ENCODE measurements around the gene GFRA3.
"Not testable (repeated sequence)": the region's sequence is repeated elsewhere in the genome, so short reads cannot be mapped to it uniquely, and the experiment has no call there.

Gene GFRA3, protein sequence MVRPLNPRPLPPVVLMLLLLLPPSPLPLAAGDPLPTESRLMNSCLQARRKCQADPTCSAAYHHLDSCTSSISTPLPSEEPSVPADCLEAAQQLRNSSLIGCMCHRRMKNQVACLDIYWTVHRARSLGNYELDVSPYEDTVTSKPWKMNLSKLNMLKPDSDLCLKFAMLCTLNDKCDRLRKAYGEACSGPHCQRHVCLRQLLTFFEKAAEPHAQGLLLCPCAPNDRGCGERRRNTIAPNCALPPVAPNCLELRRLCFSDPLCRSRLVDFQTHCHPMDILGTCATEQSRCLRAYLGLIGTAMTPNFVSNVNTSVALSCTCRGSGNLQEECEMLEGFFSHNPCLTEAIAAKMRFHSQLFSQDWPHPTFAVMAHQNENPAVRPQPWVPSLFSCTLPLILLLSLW

DNA sequence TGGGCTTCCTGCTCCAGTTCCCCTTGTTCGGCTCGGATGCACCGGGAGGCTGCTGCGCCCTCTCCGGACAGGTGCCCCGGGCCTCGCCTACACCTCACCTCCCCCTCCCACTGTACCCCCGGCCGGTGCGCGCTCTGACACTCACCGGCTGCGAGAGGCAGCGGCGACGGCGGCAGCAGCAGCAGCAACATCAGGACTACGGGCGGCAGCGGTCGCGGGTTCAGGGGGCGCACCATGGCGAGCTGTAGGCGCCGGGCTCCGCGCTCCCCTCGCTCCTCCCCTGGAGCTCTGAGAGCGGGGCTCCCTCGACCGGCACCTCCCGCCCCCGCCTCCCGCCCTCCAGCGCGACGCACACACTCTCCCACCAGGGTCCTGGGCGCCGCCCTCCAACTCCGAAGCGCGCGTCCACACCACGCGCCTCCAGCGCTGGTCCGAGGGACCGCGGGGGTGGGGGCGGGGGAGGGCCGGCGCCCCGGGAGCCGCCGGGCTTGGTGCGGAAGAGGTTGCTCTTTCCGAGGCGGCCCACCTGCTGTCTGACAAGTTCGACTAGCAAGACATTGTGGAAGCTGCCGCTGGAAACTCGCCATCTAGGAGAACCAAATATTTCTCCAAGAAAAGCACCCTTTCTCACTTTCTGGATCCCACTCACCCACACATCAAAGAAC is at the start of gene GFRA3:
Gene GFRA3 (minus strand): TSS at position 433 of the 665 bp plus-strand sequence. CDS start 197 bp downstream, at position 236.
- in situ Hi-C loops (cut with MboI; ENCODE audit: low sequenced_read_pairs) = no loop called here

DNA sequence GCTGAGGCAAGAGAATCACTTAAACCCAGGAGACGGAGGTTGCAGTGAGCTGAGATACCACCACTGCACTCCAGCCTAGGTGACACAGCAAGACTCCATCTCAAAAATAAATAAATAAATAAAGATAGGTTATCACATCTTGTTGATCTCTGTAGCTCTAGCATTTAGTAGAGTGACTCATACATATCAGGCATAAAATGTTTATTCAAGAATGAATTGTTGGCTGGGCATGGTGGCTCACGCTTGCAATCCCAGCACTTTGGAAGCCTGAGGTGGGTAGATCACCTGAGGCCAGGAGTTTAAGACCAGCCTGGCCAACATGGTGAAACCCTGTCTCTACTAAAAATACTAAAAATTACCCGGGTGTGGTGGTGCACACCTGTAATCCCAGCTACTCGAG is 43.8 kb upstream of the GFRA3 start:
- in situ Hi-C loops (cut with MboI; ENCODE audit: low sequenced_read_pairs) = not testable (repeated sequence)

DNA sequence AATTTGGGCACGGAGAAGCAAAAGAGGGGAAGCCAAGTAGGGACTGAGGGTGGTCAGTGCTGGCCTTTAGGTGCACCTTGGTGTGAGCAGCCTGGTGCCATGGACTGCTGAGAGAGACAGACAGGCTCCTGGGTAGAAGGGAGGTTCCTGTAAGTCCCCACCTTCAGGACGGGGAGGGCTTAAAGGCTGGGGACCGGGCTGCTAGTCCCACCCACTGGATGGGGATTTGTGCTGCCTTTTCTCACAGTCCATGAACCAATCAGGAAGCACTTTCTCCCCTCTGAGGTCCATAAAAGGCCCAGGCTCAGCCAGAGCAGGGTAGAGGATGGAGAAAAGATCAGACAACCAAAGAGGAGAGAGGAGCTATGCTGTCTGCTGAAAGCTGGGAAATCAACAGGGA is 41.9 kb upstream of the GFRA3 start:
- in situ Hi-C loops (cut with MboI; ENCODE audit: low sequenced_read_pairs) = no loop called here

DNA sequence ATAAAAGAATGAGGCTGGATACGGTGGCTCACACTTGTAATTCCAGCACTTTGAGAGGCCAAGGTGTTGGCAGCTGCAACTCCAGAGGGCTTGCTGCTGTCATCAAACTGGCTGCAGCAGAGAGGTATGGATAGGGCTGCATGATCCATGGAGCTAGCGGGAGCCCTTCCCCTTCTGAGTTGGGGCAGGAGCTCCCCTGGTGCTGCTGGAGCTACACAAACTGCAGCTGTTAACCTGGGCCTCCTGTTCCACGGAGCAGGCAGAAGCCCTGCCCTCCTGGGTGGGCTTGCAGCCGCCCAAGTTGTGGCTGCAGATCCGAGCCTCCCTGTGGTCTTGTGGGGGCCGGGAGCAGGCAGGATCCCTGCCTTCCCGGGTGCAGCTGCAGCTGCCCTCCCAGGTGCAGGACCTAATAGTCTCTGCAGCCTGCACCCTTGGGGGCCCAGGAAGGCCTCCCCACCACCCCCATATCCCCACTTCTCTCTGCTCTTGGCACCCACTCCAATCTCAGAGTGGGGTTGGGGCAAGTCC is 41.4 kb upstream of the GFRA3 start:
- in situ Hi-C loops (cut with MboI; ENCODE audit: low sequenced_read_pairs) = no loop called here

DNA sequence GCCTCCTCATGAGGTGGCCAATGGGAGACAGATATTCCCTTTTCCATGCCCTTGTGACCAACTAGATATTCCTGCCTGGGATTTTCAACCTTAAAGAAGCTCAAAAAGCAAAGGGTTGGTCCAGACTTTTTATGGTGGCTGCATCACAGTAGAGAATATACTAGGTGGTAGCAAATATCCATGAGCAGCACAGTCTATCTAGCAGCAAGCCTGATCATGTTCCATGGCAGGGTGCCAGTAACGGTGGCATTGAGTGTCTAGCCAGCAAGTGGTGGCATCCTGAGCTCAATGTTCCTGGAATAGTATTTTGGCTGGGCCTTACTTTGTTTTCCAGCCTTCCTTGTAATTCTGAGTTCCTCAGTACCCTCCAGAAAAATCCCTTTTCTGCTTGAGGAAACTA is 31.4 kb upstream of the GFRA3 start:
- in situ Hi-C loops (cut with MboI; ENCODE audit: low sequenced_read_pairs) = no loop called here

DNA sequence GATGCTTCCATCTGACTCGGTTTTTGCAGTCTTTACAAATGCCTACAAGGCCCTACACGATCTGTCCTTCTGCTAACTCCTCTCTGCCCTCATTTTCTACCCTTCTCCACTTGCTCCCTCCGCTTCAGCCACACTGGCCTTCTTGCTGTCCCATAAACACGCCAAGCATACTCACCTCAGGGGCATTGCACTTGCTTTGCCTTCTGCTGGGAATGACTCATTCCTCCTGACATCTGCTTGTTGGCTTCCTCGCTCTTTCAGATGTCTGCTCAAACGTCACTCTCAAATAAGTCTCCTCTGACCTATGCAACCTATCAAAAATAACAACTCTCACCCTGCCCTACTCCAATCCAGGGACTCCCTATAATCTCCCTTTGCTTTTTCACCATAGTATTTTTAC is 29.0 kb upstream of the GFRA3 start:
- in situ Hi-C loops (cut with MboI; ENCODE audit: low sequenced_read_pairs) = no loop called here

DNA sequence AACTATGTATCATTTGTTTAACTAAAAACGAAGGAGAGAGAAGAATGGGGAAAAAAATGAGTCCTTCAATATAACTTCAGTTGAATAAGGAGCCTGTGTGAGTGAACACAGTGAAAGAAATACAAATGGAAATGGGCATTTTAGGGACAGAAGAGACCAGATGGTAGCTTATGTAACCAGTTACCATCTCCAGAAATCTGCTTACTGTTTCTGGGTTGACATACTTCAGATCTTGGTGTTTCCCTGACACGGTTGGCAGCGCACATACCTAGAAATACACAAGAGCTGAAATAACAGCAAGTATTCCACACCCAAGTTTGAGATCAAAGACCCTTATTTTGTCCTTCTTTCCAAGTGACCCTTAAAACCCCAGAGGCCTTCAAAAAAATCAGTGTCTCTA is 14.9 kb upstream of the GFRA3 start:
- in situ Hi-C loops (cut with MboI; ENCODE audit: low sequenced_read_pairs) = no loop called here

DNA sequence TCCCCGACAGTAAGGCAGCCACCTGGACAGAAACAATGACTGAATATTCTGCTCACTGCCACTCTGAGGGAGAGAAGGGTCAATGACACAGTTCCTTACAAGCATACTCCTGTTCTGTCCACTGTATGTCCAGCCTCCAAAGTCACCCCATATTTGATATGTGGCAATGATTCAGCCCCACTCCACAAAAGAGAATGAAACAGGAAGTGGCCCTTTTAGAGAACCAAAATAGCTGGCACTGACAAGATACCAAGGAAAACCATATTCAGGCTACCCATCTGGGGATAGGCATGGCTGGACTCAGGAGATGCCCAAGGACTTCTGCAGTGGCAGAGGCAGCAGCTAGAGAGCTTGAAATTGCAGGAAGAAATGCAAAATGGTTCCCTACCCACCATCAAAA is 12.8 kb upstream of the GFRA3 start:
- in situ Hi-C loops (cut with MboI; ENCODE audit: low sequenced_read_pairs) = no loop called here

DNA sequence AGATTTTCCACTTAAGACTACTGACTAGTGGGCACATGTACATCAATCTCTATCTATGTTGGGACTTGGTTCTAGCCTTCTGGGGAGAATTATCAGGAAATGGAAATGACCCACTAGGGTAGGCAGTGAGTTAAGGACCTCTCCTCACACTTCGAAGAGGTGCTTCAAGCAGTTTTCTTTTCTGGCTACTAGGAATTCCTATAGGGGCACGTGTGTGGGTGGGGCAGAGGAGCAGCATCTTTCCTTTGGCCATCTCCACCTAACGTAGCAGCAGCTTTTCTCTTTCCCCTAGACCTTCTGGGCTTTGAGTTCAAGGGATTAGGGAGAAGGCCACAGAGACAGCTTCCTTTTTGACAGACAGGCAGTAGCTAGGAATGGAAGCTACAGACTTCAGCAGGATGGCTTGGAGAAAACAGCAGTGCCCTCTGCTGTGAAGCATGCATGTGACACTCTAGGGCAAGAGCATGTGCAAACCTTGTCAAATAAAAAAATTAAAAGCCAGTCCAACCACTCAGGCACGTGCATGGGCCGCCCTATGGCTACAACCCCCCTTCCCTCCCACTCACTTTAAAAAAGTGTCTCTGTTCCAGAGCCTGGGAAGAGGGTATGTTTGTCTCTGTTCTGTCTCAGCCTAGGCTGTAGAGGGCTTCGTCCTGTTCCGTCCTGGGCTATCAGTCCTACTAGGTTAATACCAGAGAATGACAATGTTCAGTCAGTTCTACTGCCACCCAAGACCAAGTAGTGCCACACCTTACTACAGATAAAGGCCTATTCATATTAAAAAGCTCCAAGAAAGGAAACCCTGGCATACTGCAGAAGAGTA is 8.7 kb upstream of the GFRA3 start:
- in situ Hi-C loops (cut with MboI; ENCODE audit: low sequenced_read_pairs) = no loop called here

DNA sequence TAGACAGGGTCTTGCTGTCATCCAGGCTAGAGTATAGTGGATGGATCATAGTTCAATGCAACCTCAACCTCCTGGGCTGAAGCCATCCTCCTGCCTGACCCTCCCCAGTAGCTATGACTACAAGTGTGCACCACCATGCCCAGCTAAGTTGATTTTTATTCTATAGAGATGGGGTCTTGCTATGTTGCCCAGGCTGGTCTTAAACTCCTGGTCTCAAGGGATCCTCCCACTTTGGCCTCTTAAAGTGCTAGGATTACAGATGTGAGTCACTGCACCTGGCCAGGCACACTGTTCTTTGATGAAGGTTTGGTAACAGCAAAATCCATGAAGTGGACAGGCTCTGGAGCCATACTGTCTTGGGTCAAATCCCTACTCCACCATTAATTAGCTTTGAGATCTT is 6.5 kb upstream of the GFRA3 start:
- in situ Hi-C loops (cut with MboI; ENCODE audit: low sequenced_read_pairs) = no loop called here

DNA sequence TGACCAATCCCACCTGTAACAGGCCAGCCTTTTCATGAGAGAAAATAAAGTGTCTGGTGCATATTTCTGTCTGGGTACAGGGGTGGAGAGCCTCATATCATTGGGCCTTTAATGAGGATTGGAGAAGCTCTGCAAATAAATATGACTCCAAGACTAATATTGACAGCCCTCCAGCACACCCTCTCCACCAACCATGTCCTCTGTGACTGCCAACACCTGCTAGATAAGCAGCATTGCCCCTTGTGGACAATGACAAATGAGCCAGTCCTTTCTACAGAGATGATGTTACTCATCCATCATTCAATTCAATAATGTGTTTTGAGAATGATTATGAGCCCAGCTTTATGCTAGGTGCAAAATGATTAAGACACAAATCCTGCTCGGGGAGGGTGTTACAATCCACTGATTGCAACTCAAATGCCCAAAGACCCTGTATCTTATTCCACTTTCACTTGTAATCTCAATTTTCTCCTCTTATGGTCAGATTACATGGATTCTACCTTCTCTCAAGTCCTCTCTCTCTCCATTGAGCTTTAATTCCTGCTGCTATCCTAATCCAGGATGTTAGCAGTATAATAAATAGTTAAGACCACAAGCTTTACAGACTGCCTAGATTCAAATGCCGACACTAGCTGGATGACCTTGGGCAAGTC is 2.1 kb upstream of the GFRA3 start:
- in situ Hi-C loops (cut with MboI; ENCODE audit: low sequenced_read_pairs) = no loop called here

DNA sequence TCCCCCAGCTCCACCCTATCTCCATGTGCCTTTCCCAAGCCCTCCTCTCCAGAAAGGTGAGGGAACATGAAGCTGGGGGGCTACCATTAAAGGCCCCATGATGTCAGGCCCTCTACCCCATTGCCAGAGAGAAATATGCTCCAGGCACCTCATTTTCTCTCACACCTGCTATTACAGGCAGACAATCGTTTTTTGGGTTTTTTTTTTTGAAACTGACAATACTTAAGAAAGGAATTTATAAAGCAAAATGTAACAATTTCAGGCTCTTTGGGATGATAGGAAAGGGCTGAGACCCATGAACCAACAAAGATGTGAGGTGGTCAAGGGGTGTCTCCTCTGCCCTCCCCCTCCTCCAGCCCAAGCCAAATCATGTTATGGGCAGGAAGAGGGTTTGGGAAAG is 1.5 kb upstream of the GFRA3 start:
- in situ Hi-C loops (cut with MboI; ENCODE audit: low sequenced_read_pairs) = no loop called here

DNA sequence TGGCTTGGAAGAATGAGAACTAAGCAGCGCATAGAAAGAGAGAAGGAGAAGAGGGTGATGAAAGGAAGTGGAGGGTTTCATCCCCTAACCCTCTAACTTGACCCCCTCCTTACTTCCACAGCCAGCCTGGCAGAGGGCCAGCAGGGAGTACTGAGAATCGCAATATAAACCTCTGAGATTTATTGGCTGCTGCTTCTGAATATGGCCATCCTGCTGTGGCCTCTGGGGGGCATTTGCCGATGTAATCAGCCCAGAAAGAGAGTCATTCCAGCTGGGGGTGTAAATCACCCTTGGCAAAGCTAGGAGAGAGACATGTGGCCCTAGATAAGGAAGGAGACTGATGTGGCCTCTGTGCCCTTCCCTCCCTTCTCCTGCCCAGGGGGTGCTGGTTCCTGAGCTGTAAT is 960 bp upstream of the GFRA3 start:
- in situ Hi-C loops (cut with MboI; ENCODE audit: low sequenced_read_pairs) = no loop called here

DNA sequence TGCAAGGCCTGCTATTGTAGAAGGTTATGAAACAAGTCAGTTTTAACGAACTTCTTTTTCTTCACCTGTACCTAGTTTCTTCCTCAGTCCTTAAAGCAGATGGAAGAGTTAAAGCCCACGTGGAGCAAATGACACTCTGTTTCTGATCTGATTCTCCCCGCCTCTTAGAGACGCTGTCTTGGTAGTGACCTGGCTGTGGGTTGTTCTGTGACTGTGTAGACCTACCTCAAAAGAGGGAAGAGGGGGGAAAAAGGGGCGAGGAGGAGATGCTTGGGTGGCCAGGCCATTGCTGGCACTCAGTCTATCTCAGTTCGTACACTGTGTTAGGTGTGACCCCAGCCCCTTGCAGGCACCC is 610 bp downstream of the GFRA3 start:
- in situ Hi-C loops (cut with MboI; ENCODE audit: low sequenced_read_pairs) = no loop called here

DNA sequence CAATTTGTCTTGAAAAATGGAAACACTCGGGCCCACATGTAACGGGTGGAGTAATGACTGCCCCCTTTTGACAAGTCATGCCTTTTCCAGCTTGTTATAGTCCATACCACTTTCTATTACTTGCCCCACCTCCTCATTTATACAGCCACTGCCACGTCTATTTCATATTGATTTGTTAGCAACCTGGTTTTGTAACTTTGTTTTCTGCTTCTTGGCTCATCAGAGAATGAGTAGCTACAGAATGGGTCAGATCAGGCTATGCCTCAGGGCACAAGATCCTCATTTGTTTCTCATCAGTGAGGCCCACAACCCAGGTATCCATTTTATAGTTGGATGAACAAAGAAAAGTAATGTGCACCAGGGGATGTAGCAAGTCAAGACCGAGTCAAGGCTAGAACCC is 1.7 kb downstream of the GFRA3 start:
- in situ Hi-C loops (cut with MboI; ENCODE audit: low sequenced_read_pairs) = no loop called here

DNA sequence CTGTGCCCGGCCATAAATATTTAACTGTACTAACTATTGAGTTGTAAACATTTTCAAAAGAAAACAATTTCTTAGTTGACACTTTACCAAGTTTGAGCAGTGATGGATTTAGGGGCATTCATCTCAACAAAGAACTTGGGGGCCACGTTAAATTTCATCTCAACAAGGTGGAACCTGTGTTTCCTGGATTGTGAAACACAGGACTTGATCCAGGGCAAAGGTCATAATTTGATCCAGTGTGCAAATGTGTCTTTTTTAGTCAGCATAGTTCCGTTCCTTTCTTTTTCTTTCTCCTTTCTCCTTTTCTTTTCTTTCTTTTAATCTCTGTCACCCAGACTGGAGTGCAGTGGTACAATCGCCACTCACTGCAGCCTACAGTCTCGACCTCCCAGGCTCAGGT is 3.1 kb downstream of the GFRA3 start:
- in situ Hi-C loops (cut with MboI; ENCODE audit: low sequenced_read_pairs) = no loop called here

DNA sequence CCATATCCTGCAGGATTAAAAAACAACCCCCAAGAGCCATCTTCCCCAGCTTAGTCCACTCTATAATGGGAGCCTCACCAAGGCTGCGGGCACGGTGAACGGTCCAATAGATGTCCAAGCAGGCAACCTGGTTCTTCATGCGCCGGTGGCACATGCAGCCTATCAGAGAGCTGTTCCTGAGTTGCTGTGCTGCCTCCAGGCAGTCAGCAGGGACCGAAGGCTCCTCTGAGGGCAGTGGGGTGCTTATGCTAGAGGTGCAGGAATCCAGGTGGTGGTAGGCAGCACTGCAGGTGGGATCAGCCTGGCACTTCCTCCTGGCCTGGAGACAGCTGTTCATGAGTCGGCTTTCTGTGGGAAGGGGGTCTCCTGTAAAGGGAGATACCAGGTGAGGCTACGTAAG is 10.2 kb downstream of the GFRA3 start:
- in situ Hi-C loops (cut with MboI; ENCODE audit: low sequenced_read_pairs) = no loop called here

DNA sequence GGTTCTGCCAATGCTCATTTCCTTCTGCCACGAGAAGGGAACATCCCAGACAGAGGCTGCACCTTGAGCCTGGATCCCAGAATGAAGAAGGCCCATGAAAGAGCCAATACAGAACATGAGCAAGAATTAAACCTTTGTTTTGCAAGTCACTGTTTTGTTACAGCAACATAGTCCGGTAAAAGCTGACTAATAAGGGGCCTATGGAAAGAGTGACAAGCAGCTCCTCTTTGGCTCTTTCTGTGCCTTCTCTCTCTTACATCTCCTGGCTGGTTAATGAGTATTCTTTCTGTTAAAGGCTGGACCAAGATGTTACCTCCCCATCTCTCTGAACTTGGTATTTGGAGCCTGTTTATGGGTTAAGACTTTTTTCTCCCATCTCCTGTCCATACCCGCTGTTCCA is 10.8 kb downstream of the GFRA3 start:
- in situ Hi-C loops (cut with MboI; ENCODE audit: low sequenced_read_pairs) = no loop called here

DNA sequence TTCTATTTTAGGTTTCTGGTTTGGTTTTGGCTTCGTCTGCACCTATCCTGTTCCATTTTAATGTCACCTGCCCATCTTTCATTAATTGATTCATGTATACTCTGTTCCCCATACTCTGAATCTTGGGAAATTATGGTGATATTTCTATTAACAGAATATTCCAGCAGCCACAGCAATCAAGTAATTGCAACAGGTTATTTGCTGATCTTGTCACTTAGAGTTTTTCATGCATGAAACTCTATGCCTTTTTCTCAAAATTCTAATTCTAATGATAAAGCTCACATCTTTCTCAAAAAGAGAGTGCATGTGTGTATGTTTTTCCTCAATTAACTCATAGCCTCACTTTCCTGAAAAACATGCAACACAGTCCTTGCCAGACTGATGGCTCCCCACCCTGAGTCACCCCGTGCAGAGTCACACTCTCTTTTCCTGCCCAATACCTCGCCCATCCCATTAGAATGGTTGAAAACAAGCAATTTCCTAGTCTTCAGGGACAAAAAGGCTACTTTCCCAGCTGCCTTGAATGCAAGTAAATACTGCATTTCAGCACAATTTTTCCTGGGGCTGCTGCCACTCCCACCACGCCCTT is 15.6 kb downstream of the GFRA3 start:
- in situ Hi-C loops (cut with MboI; ENCODE audit: low sequenced_read_pairs) = no loop called here

DNA sequence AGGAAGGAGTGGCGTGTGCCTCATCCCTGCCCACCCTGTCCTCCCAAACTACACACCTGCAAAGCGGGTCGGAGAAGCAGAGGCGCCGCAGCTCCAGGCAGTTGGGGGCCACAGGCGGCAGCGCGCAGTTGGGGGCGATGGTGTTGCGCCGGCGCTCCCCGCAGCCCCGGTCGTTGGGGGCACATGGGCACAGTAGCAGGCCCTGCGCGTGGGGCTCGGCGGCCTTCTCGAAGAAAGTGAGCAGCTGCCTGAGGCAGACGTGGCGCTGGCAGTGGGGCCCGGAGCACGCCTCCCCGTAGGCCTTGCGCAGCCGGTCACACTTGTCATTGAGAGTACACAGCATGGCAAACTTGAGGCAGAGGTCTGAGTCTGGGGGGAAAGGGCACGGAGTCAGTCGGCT is 16.8 kb downstream of the GFRA3 start:
- in situ Hi-C loops (cut with MboI; ENCODE audit: low sequenced_read_pairs) = no loop called here

DNA sequence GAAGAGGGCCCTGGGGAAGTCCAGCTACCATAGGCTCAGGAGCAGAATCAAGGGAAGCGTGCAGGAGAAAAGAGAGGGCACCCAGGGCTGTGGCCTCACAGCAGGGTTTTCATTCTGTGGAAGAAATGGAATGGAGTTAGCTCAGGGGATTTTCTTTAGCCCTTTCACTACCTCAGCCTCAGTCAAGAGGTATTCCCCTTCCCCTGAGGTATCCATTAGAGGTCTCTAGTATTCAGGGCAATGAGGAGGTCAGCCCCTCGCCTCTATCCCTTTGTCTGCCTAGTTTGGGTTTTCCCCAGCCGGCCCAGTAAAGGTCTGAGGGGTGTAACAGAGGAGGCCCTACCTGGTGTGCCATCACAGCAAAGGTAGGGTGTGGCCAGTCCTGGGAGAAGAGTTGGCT is 21.5 kb downstream of the GFRA3 start:
- in situ Hi-C loops (cut with MboI; ENCODE audit: low sequenced_read_pairs) = no loop called here
